GM19099 (cell line): Measurements from ENCODE around the gene CCT5.

Experiments
- POLR2A ChIP-seq: IDR thresholded peaks from 3 replicates; pipeline ENCODE4 v1.6.1; 2011; ENCODE audit warnings: low read depth; ENCODE audit not compliant: insufficient read length; ENCODE audit errors: extremely low read depth

Gene CCT5

GRCh38 chr5:10264604-10265003 lies 14.5 kb downstream of the CCT5 start:
- no peak for TF ChIP-seq POLR2A

- TF ChIP-seq POLR2A: no peak
Measured at GRCh38 chr5:10265245-10266109, 15.4 kb downstream of the CCT5 start.

- no peak for TF ChIP-seq POLR2A
Measured at GRCh38 chr5:10266137-10266536, 16.1 kb downstream of the CCT5 start.

GRCh38 chr5:10266839-10267238 lies 16.8 kb downstream of the CCT5 start:
- TF ChIP-seq POLR2A: no peak

GRCh38 chr5:10268100-10268499 lies 18.0 kb downstream of the CCT5 start:
- no peak for TF ChIP-seq POLR2A

- no peak for TF ChIP-seq POLR2A
Measured at GRCh38 chr5:10272053-10272874, 22.2 kb downstream of the CCT5 start.

- no peak for TF ChIP-seq POLR2A
Measured at GRCh38 chr5:10275460-10275859, 25.4 kb downstream of the CCT5 start.

- no peak for TF ChIP-seq POLR2A
Measured at GRCh38 chr5:10275991-10276390, 25.9 kb downstream of the CCT5 start.

GRCh38 chr5:10276691-10277090 lies 26.6 kb downstream of the CCT5 start:
- TF ChIP-seq POLR2A: no peak

GRCh38 chr5:10277773-10278630 lies 27.9 kb downstream of the CCT5 start:
- TF ChIP-seq POLR2A: no peak

GRCh38 chr5:10278658-10279279 lies 28.7 kb downstream of the CCT5 start:
- TF ChIP-seq POLR2A: no peak

- no peak for TF ChIP-seq POLR2A
Measured at GRCh38 chr5:10279328-10279727, 29.2 kb downstream of the CCT5 start.

- no peak for TF ChIP-seq POLR2A
Measured at GRCh38 chr5:10279925-10280720, 30.0 kb downstream of the CCT5 start.
